Measurements from ENCODE around the gene TRAPPC4.
A peak's percentile ranks its signal among the peaks of the same experiment; 100 is the strongest.

Gene TRAPPC4

DNA sequence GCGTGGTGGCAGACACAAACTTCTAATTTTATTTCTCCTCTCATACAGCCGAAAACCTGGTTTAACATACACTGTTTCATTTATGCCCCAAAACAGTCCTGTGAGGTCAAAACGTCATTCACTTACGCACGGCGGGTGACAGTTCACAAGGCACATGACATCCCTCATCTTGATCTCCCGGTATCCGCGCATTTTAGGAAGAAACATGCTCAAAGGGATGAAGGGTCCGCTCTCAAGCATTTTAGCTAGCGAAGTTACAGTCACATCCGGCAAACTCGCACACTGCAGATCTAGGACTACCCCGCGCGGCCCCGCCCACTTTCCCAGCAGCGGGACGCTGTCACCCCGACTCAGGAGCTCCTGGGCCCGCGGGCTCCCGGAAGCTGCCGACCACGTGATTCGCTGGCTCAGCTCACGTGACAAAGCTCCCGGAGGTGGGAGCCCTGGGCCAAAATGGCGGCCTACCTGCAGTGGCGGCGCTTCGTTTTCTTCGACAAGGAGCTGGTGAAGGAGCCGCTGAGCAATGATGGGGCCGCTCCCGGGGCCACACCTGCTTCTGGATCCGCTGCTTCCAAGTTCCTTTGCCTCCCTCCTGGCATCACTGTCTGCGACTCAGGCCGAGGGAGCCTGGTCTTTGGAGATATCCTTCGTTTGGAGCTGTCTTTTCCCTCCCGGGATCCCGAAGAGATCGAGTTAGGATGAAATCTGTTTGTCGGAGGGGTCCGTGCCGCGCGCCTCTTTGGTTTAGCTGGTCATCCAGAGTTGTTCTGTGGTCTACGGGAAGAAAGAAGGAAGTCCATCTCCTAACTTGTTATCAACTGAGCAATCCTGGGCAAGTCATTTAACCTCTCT lies 49.0 kb downstream of the TRAPPC4 start, which contains the start of gene VPS11:
Gene VPS11 (plus strand): TSS at position 448 of the 852 bp plus-strand sequence. CDS start 6 bp downstream, at position 454.
- Mint-ChIP-seq H3K4me1 (peaks cover 37% of the 10 kb centered on the region), H3K27ac (ENCODE audit: low read depth) (peak within 1 kb of the TSS; percentile 98), H3K9me3 (no peaks in the 10 kb centered on the region), H3K4me3 (peak within 1 kb of the TSS; percentile 87), H3K27me3 (no peaks in the 10 kb centered on the region), H3K36me3 (ENCODE audit: insufficient read depth) (peaks cover 41% of the 10 kb centered on the region)
- DNase-seq (ENCODE audit: low spot score in 2 of 2) (peak; percentile 92 to 94), ATAC-seq (replicated peaks; ENCODE audit: extremely low read depth, poor library complexity, severe bottlenecking) (peak; percentile 97)

Measured in central memory CD8-positive, alpha-beta T cell (primary cell).